ENCODE results near the gene NCF4.

Gene NCF4

GRCh38 chr22:36860821-36861659 lies at the start of gene NCF4:
Gene NCF4, plus strand, starts transcription at chr22:36861006. Its CDS starts 166 bp downstream, at chr22:36861172.
- no peak for DNase-seq (ENCODE audit: low read depth, low spot score)

- no peak for DNase-seq (ENCODE audit: low read depth, low spot score)
These were observed 49.6 kb upstream of the NCF4 start for GRCh38 chr22:36811094-36811800.

GRCh38 chr22:36814801-36815200 lies 46.0 kb upstream of the NCF4 start:
- DNase-seq (ENCODE audit: low read depth, low spot score): no peak

GRCh38 chr22:36815558-36816338 lies 45.1 kb upstream of the NCF4 start:
- DNase-seq (ENCODE audit: low read depth, low spot score): no peak

DNA sequence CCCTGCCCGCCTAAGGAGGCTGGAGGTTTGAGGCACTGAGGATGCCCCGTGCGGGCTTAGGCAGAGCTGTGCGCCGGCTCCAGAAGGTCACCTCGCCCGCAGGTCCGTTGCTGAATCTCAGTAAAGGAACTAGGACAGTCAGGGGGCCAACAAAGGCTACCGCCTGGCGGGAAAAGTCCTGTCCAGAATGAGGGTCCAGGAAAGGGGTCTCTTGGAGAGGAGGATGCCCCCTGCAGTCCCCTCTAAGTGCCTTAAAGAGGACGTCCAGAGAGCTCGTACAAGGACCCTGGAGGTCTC lies 44.5 kb upstream of the NCF4 start:
- DNase-seq (ENCODE audit: low read depth, low spot score): no peak

DNA sequence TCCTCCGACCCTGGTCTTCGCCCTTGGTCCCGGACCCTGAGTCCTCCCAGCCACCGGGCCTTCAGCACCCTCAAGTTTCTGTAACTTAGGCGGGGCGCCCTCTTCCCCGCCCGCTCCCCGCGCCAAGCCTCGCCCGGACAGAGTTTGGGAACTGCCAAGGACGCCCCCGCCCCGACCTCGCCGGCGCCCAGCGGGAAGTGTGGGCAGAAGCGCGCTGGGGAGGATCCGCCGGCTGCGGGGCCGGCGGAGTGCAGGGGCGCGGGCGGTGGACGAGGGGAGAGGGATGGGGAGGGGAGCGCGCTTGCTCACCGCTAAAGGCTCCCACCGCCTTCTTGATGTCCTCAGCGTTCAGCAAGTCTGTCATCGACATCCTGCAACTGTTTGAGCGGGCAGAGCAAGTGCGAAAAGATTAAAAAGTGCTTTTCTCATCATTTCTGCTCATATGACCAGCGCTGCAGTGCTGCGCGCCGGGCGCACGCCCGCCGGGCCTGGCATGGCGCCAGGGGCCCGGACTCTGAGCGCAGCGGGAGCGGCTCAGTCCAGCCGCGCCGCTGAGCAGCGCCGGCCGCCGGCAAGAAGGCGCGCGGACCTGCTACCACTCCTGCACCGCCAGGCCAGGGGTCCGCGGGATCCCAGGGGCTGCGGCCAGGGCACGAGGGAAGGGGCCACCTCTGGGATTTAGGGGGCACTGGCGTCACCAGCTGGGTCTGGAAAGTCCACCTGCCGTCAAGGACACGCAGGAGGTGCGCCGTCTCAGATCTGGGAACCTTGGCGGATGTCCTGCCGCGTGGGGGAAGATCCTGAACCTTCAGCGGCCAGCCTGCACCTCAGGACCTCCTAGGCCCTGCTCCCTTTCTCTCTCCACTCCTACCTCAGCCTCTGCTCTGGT lies 43.9 kb upstream of the NCF4 start, which contains the start of gene PVALB:
PVALB (minus strand) TSS at position 400 of the 889 bp plus-strand sequence; CDS start at position 370, 30 bp downstream.
- DNase-seq (ENCODE audit: low read depth, low spot score): no peak

DNA sequence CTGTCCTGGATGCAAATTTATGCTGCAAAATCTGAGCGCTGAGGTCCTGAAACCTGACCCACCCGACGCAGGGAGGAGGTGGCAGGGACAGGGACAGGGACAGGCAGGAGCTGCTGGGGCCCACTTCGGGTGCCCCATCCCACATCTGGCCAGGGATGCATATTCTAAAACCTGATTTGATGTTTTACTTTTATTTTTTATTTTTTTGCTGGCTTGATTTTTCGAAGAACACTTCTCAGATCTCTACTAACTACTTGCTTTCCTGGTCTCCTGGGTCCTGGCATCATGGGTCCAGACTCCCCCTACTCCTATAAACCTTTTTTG lies 43.3 kb upstream of the NCF4 start:
- no peak for DNase-seq (ENCODE audit: low read depth, low spot score)

DNA sequence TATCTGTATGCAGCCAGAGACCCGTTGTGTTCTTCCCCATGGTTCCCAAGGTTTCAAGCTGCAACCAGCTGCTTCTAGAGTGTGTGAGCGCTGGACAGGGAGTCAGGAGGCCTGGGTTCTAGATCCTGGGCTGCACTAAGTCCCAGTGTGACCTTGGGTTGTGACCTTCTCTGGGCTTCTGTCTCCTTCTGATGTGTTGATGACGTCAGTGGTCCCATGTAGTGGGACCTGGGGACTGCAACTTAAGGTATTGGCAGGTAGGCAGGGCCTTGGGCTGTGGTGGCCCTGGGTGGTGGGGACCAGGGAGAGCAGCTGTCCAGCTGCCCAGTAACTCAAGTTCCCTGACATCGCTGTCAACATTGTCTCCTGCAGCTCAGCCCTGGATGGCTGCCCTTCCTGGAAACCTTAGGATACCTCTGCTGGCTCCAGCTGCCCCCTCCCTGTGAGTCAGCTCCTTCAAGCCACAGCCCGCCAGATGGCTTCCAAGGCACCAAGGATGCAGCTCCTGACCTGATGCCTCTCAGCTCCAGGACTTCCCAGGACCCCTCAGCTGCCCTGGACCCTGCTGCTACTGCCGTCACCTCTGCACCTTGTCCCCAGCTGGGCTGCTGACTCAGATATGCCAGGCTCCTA lies 42.7 kb upstream of the NCF4 start:
- DNase-seq (ENCODE audit: low read depth, low spot score): no peak

- no peak for DNase-seq (ENCODE audit: low read depth, low spot score)
These were observed 41.7 kb upstream of the NCF4 start for GRCh38 chr22:36819112-36819511.

- no peak for DNase-seq (ENCODE audit: low read depth, low spot score)
These were observed 38.2 kb upstream of the NCF4 start for GRCh38 chr22:36822581-36822980.

DNA sequence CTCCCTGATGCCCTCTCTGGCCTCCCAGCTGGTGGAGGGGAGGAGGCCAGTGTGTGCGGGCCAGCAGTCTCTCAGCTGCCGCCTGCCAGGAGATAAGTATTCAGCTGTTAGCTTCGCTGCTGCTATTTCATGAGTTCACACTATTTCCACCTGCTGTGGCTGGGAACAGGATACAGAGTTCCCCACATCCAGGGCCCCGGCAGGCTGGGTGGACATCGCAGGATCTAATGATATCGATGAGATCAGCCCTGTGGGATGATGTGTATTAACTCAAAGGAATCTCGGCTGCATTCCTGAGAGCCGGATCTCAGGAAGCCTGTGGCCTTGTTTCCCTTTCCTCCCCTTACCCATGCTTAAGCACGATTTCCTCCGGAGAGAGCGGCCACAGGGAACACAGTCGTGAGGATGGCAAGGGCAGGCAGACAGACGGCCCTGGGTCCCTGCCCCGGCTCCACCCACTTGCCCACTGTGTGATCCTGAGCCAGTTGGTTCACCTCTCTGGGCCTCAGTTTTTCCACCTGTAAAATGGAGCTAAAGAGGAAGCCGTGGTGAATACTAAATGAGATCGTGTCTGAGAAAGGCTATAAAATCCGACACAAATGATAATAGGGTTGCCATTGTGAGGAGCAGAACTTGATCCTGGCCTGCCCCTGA lies 37.5 kb upstream of the NCF4 start:
- DNase-seq (ENCODE audit: low read depth, low spot score): no peak

DNA sequence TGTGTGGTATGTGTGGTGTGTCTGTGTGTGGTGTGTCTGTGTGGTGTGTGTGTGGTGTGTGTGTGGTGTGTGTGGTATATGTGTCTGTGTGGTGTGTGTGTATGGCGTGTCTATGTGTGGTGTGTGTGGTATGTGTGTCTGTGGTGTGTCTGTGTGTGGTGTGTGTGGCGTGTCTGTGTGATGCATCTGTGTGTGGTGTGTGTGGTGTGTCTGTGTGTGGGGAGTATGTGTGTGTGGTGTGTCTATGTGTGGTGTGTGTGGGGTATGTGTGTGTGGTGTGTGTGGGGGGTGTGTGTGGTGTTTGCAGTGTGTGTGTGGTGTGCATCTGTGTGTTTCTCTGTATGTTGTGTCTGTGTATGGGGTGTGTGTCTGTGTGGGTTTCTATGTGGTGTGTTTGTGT lies 36.2 kb upstream of the NCF4 start:
- no peak for DNase-seq (ENCODE audit: low read depth, low spot score)

DNA sequence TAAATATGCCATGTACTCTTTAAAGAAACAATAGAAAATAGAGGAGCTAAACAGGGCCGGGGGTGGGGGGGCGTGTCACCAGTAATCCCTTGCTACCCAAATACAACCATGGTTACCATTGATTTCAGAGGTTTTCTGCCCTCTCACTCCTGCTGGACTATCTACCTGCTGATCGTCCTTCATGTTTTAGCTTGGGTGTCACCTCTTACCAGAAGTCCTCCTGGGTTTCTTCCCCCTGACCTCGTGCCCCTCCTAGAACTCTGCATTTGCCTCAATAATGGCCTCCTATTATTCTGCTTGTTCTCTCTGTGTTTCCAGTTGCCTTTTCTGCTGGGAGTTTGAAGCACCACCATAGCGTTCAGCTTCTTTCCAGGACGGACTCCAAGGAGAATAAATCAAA lies 34.5 kb upstream of the NCF4 start:
- DNase-seq (ENCODE audit: low read depth, low spot score): no peak

- DNase-seq (ENCODE audit: low read depth, low spot score): no peak
These were observed 32.0 kb upstream of the NCF4 start for GRCh38 chr22:36828815-36829214.

DNA sequence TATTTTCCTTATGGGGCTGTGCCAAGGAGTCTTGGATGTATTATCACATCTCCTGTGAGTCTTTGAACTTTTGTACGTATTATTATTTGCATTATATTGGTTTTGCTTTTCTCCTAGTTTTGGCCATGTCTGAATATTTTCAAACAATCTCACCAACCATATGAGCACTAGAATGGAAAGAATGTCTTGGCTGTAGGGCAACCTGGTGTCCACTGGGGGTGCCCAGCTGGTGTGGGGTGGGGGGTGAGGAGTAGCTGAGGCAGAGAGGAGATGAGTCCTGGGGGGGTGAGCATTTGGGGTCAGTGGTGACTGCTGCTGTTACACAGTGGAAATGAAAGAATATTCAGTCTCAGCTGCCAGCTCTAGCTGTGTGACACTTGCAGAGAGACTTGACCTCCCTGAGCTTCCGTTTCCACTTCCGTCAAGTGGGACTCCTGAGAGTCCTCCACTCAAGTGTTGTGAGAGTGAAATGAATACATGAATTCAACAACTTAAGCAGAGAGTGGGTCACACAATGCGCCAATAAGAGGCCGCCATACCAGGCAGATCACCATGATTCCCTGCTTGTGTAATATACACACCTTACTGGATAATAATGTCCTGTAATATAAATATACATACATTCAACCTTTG lies 31.3 kb upstream of the NCF4 start:
- DNase-seq (ENCODE audit: low read depth, low spot score): no peak

DNA sequence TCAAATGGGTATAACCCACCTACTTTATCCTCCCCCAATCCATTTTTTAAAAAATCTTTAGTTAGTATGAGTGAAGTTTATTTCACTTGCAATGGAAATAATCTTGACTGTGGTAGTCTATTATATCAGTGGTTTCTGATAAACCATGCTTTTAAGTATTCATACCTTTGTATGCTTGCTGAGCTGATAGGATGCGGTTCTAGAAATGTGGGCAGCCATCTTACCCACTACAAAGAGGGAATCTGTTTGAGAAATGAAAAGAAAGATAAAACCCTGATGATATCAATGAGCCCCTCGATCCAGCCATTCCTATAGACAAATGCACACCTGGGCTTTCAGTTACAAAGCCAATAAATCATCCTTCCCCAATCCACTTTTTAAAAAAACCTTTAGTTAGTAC lies 30.2 kb upstream of the NCF4 start:
- DNase-seq (ENCODE audit: low read depth, low spot score): no peak

GRCh38 chr22:36831206-36831605 lies 29.6 kb upstream of the NCF4 start:
- DNase-seq (ENCODE audit: low read depth, low spot score): no peak

DNA sequence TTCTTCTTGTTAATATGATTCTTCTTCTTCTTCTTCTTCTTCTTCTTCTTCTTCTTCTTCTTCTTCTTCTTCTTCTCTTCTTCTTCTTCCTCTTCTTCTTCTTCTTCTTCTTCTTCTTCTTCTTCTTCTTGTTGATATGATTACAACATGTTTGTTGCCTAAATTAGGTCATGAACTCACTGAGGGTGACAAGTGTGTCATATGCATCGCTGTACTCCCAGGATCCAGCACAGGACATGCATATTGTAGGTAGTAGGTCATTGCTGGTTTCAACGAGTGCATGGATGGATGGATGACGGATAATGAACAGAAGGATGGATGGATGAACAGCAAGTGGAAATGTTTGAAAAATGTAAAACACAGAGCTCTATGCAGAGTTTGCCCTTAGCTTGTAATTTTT lies 29.1 kb upstream of the NCF4 start:
- DNase-seq (ENCODE audit: low read depth, low spot score): no peak

DNA sequence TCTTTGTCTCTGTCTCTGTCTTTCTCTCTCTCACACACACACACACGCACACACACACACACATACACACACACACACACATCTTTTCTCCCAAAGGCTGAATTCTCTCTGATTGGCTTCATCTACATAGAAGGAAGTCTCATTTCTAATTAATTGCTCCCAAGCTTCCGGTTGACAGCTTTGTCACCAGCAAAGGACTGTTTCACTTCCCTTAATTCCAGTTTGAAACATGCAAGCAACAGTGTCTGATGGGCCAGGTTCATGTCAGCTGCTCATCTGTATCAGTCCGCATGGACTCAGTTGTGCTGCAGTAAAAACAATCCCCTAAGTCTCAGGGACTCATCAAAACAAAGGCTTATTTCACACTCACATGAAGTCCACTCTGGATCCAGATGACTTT lies 27.7 kb upstream of the NCF4 start:
- no peak for DNase-seq (ENCODE audit: low read depth, low spot score)

GRCh38 chr22:36835903-36836302 lies 24.9 kb upstream of the NCF4 start:
- DNase-seq (ENCODE audit: low read depth, low spot score): no peak

Measured in brain pericyte (primary cell).